Right ventricle myocardium superior (tissue), 1 donor: ENCODE data around the gene PRSS57. TPM values are rescaled to one million over a fixed set of nuclear protein-coding genes. Genes with fewer than 3 reads are reported as not detected.
"Not testable (repeated sequence)": the region's sequence is repeated elsewhere in the genome, so short reads cannot be mapped to it uniquely, and the experiment has no call there.

Source experiments
- ATAC-seq: fragments of 200-7000 bp; cut with Tn5 transposase; one replicate; pipeline ENCODE4 v1.9.1; 2020; ENCODE audit warnings: mild to moderate bottlenecking; ENCODE audit not compliant: poor library complexity
- DNase-seq: peaks from one replicate; pipeline ENCODE4 v3.0.0-alpha.2; 2020
- intact Hi-C: fragments of 100-400 bp; cut with DNase I; formaldehyde crosslinking; loops from one replicate; pipeline ENCODE4 v1.11.2; 2022
- long read RNA-seq: library from polyadenylated mRNA; unstranded; transcript quantifications from one replicate; pipeline ENCODE4 v2.0.0, GENCODE V29; 2021
- total RNA-seq: library from RNA; stranded (reverse); fragmentation: NEBNext Ultra II Directional; extraction: Animal tissue kit (Norgen Biotek cat#: 25700); gene quantifications from one replicate; pipeline ENCODE4 v1.2.1, GENCODE V29; 2021
- donor health status: DM: no; HTN: yes; CAD: no; lungs with severe emphysema.

PRSS57 gene
- total RNA-seq: not detected
- long read RNA-seq: 0 reads

DNA sequence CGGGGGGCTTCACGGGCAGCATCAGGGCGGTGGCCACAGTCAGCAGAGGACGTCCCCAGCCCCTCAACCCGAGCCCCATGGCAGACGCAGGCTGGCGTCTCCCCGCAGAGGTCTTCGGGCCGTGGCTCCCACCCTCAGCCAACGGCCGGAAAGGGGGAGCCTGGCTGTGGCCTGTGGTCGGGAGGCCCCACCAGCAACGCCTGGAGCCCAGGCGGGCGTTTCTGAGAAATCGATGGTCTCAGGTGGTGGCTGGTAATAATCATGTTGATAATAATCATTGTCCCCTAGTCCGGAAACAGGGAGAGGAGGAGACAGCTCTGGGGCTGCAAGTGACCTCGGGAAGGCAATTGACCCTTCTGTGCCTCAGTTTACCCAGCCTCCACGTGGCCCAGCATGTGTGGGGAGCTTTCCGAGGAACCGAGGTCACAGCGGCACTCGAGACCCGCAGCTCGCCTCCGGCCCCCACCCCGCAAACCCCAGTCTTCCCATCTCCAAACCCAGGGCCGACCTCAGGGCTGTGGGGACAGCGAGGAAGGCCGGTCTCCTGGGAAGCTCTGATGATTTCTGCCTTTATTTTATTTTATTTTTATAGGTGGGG lies at the start of gene PRSS57:
TSS of gene PRSS57 (minus strand) at position 101 of the 598 bp plus-strand sequence. CDS start at position 79, 22 bp downstream.
- intact Hi-C loops: no loop called here
- no peak for DNase-seq
- ATAC-seq: no peak

DNA sequence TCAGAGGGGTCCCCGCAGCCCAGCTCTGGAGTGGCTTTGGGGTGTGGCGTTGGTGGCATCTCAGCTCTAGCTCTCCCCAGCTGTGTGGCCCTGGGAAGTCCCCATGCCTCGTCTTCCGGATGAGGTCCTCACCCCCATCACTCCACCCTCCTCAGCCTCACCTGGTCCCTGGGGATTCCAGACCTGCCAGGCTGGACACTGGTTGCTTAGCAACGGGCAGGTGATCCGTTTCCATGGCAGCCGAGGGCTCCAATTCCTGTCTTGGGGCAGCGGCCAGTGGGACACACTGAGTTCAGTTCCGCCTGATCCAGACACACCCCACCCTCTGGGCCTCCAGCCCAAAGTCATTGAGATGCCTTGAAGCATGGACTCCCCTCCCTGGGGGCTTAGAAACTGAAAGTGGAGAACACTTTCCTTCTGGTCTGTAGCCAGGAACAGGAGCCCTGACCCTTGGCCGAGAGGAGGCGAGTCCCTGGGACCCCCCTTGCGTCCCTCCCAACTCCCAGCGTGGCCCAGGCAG lies 48.0 kb upstream of the PRSS57 start:
- no peak for DNase-seq
- intact Hi-C loops: no loop called here
- ATAC-seq: no peak

DNA sequence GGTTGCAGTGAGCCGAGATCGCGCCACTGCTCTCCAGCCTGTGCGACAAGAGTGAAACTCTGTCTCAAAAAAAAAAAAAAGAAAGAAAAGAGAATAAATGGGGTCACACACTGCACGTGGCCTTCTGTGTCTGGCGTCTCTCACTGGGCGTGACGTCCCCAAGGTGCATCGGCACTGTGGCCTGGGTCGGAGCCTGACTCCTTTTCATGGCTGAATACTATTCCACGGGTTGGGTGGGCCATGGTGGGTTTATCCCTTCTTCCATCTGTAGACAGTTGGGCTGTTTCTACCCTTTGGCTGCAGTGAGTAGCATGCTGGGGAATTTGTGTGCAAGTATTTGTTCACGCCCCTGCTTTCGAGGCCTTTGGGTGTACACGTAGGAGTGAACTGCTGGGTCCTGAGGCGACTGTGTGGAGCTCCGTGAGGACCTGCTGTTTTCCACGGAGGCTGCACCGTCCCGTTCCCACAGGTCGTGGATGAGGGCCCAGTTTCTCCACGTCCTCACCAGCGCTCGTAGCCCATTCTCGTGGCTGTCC lies 47.4 kb upstream of the PRSS57 start:
- DNase-seq: no peak
- intact Hi-C loops: no loop called here
- ATAC-seq: no peak

GRCh38 chr19:741506-742131 lies 46.4 kb upstream of the PRSS57 start:
- ATAC-seq (no peak), DNase-seq (no peak)
- intact Hi-C loops: no loop called here

DNA sequence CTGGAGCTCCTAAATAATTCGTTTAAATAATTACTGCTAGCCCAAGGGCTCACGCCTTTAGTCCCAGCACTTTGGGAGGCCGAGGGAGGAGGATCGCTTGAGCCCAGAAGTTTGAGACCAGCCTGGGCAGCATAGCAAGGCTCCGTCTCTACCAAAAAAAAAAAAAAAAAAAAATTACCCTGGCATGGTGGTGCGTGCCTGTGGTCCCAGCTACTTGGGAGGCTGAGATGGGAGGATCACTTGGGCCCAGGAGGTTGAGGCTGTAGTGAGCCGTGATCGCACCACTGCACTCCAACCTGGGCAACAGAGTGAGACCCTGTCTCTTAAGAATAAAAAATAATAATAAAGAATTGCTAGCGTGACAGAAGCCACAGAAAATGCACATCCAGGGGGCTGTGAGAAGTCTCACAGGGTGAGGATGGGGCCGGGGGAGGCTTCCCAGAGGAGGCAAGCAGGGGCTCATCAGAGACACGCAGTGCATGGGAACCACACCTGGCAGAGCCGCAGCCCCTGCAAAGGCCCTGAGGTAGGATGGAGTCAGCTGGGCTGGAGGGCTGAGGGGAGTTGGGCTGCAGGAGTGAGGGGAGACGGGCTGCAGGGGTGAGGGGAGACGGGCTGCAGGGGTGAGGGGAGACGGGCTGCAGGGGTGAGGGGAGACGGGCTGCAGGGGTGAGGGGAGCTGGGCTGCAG lies 45.7 kb upstream of the PRSS57 start:
- intact Hi-C loops, ATAC-seq, DNase-seq: not testable (repeated sequence)

DNA sequence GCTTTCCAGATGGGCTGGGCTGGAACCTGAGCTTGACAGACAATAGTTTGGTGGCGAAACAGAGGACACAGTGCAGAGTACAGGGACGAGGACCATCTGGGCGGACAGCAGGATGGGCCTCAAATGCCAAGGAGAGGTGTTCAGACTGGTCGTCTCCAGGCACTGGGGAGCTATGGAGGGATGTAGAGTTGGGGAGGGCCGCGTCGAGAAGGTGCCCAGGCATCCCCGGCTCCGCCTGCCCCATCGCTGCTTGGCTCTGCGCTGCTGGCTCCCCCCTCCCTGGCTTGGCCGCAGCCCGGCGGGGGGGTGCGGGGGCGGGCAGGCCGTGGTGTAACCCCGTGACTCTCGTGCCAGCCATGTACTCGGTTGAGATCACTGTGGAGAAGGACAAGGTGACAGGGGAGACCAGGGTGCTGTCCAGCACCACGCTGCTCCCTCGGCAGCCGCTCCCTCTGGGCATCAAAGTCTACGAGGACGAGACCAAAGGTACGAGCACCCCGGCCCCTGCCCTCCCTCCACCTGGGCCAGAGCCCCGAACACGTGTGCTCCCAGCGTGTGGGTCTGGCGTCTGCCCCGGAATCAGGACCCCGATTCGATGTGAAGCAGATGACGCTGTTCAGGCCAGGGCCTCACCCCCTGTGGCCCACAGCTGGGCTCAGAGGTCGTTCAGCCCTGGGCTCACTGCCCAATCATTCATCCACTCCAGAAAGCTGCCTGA lies 44.9 kb upstream of the PRSS57 start:
- intact Hi-C loops: no loop called here
- DNase-seq (no peak), ATAC-seq (no peak)

GRCh38 chr19:738509-739128 lies 43.4 kb upstream of the PRSS57 start:
- intact Hi-C loops: no loop called here
- ATAC-seq: no peak
- DNase-seq: no peak

GRCh38 chr19:737591-738093 lies 42.4 kb upstream of the PRSS57 start:
- intact Hi-C loops: no loop called here
- peak; percentile 64 for ATAC-seq
- DNase-seq: peak; percentile 62

GRCh38 chr19:736125-736524 lies 40.9 kb upstream of the PRSS57 start:
- ATAC-seq: no peak
- no peak for DNase-seq
- intact Hi-C loops: no loop called here

- DNase-seq: no peak
- intact Hi-C loops: loop anchor here (1.0 kb wide), 1 partner anchor 69 kb away; no protein-coding TSS in a partner anchor
- ATAC-seq: no peak
Measured at GRCh38 chr19:734716-735115, 39.5 kb upstream of the PRSS57 start.

GRCh38 chr19:732148-733069 lies 37.2 kb upstream of the PRSS57 start:
- intact Hi-C loops: no loop called here
- DNase-seq: no peak
- ATAC-seq: no peak

GRCh38 chr19:731000-731399 lies 35.7 kb upstream of the PRSS57 start:
- no peak for ATAC-seq
- intact Hi-C loops: no loop called here
- DNase-seq: no peak

DNA sequence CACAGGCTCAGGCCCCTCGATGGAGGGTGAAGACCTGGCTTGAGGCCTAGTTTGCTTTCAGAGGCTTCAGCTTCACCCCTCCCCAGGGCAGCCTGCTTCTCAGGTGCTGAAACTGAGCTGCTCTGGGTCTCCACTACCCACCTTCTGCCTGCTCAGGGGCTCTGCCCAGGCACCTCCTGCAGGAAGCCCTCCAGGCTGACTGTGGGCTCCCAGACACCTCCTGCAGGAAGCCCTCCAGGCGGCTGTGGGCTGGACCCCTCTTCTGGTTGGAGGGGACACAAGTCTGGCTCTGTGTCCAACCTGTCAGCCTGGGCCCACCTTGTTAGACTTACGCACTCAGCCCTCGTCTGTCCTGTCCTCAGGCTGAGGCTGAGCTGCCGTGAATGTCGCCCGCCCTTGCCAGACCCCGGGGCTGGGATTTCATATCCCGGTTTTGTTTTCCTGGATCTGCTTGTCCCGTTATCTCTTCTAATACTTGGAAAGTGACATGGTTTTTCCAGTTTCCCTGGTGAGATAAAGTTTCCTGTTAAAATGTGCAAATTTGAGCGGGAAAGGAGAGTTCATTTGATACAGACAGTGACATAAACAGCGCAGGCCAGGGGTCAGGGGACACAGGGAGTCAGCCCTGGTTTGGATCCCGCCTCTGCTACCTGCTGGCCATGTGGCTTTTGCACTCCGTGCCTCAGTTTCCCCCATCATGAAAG lies 34.9 kb upstream of the PRSS57 start:
- ATAC-seq (no peak), DNase-seq (no peak)
- intact Hi-C loops: no loop called here

- ATAC-seq, intact Hi-C loops, DNase-seq: not testable (repeated sequence)
Measured at GRCh38 chr19:729564-729963, 34.3 kb upstream of the PRSS57 start.

DNA sequence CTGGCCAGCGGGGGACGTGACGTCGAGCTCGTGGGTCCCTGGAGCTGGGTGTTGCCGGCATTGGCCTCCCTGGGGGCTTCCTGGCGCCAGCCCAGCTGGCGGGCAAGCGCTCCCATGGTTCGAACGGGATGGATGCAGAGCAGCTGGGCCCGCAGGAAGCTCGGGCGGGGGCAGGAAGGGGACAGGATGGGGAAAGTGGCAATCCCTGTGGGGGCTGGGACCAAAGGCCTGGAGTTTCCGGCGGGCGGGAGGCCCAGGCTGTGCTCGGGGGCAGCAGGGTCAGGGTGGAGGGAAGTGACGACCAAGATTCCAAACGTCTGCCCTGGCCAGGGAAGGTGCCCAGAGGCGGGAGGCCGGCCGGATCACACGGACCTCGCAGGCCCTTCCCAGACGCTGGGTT lies 32.8 kb upstream of the PRSS57 start:
- ATAC-seq (peak; percentile 82), DNase-seq (peak; percentile 88)
- intact Hi-C loops: no loop called here

DNA sequence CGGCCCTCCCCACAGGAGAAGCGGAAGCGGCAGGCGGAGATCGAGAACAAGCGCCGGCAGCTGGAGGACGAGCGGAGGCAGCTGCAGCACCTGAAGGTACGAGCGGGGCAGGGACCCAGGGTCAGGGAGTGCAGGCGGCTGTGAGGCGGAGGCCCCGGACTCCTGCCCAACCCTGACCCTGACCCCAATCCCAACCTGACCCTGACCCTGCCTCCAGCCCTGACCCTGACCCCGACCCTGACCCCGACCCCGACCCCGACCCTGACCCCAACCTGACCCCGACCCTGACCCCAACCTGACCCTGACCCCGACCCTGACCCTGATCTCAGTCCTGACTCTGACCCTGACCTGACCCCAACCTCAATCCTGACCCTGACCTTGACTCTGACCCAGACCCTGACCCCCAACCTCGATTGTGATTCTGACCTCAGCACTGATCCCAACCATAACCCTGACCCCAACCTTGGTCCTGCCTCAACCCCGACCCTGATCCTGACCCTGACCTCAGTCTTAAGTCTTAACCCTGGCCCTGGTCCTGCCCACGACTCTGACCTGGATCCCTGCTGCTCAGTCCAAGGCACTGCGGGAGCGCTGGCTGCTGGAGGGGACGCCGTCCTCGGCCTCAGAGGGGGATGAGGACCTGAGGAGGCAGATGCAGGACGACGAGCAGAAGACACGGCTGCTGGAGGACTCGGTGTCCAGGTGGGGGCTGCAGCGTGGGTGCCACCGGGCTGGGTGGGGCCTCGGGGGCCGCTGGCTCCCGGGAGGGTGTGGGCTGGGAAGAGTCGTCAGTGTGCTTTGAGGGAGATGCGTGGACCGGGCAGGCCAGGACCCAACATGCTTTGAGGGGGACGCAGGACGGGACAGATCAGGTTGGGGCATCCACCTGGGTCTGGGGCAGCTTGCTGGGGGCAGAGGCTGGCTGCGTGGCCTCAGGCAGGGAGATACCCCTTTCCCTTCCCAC lies 32.0 kb upstream of the PRSS57 start:
- intact Hi-C loops: no loop called here
- peak; percentile 14 for ATAC-seq

More for the DNA sequence above, 32.0 kb upstream of the PRSS57 start:
- DNase-seq: no peak
